SK-N-SH (cell line): Measurements from ENCODE around the gene SMIM44.

ENCODE experiments used
- CTCF ChIP-seq: fragments of 200-600 bp; sonication (generic); IDR thresholded peaks from 2 replicates; pipeline ENCODE4 v1.6.1; 2017; ENCODE audit warnings: antibody characterized with exemption, mild to moderate bottlenecking, moderate library complexity
- EZH2phosphoT487 ChIP-seq: fragments of 200-600 bp; sonication (generic); IDR thresholded peaks from 2 replicates; pipeline ENCODE4 v1.6.1; 2017; ENCODE audit warnings: low read depth, mixed run types, mild to moderate bottlenecking, antibody characterized with exemption, moderate library complexity, borderline replicate concordance
- GABPA ChIP-seq: IDR thresholded peaks from 2 replicates; pipeline ENCODE4 v1.4.0; 2012; ENCODE audit warnings: low read depth, mild to moderate bottlenecking
- GATA2 ChIP-seq: sonication (generic); formaldehyde crosslinking; IDR thresholded peaks from 2 replicates; pipeline ENCODE4 v1.5.0; 2020; ENCODE audit warnings: mild to moderate bottlenecking, missing genetic modification reagents
- MAX ChIP-seq: IDR thresholded peaks from 2 replicates; pipeline ENCODE4 v1.4.0; 2012; ENCODE audit warnings: low read depth
- MEF2A ChIP-seq: IDR thresholded peaks from 2 replicates; pipeline ENCODE4 v1.4.0; 2012; ENCODE audit warnings: low read depth, borderline replicate concordance
- NRF1 ChIP-seq: IDR thresholded peaks from 2 replicates; pipeline ENCODE4 v1.6.1; 2012; ENCODE audit warnings: low read depth, mild to moderate bottlenecking, low read length
- SIN3A ChIP-seq: IDR thresholded peaks from 2 replicates; pipeline ENCODE4 v1.6.1; 2012; ENCODE audit warnings: low read depth, mild to moderate bottlenecking, low read length, moderate library complexity, borderline replicate concordance
- TAF1 ChIP-seq: IDR thresholded peaks from 2 replicates; pipeline ENCODE4 v1.6.1; 2012; ENCODE audit warnings: low read depth, mild to moderate bottlenecking, low read length, moderate library complexity, borderline replicate concordance
- TCF12 ChIP-seq: IDR thresholded peaks from 2 replicates; pipeline ENCODE4 v1.4.0; 2012
- TEAD4 ChIP-seq: IDR thresholded peaks from 2 replicates; pipeline ENCODE4 v1.4.0; 2012; ENCODE audit warnings: mild to moderate bottlenecking, borderline replicate concordance; ENCODE audit not compliant: insufficient read depth
- TF ChIP-seq, protein P1 (sequence below): IDR thresholded peaks from 2 replicates; pipeline ENCODE4 v1.6.1; 2012; ENCODE audit warnings: mild to moderate bottlenecking, low read depth, low read length, moderate library complexity

DNA sequence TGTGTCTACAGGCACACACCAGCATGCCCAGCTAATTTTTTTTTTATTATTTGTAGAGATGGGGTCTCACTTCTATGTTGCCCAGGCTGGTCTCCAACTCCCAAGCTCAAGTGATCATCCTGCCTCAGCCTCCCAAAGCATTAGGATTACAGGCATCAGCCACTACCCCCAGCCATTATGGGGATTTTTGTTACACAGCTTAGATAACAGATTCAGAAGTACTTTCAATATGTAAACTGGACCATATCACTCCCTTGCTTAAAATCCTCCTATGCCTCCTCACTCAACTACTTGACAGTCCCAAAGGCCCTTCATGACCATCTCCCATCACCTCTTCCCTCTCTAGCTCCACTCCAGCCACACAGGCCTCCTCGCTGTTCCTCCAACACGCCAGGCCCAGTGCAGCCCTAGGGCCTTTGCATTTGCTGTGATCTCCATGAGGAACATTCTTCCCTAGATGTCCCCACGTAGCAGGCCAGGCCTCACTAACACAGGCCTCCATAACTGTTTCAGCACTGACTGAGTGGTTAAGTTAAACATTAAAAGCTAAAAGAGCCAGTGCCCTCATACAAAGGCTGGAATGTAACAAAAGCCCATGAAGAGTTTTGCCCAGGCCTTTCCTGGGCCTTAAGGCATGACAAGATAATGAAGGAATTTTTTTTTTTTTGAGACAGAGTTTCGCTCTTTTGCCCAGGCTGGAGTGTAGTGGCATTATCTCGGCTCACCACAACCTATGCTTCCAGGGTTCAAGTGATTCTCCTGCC lies 14.7 kb upstream of the SMIM44 start:
- no peak for TF ChIP-seq CTCF
- no peak for TF ChIP-seq NRF1
- no peak for TF ChIP-seq TAF1
- TF ChIP-seq MAX: no peak
- TF ChIP-seq, protein P1, sequence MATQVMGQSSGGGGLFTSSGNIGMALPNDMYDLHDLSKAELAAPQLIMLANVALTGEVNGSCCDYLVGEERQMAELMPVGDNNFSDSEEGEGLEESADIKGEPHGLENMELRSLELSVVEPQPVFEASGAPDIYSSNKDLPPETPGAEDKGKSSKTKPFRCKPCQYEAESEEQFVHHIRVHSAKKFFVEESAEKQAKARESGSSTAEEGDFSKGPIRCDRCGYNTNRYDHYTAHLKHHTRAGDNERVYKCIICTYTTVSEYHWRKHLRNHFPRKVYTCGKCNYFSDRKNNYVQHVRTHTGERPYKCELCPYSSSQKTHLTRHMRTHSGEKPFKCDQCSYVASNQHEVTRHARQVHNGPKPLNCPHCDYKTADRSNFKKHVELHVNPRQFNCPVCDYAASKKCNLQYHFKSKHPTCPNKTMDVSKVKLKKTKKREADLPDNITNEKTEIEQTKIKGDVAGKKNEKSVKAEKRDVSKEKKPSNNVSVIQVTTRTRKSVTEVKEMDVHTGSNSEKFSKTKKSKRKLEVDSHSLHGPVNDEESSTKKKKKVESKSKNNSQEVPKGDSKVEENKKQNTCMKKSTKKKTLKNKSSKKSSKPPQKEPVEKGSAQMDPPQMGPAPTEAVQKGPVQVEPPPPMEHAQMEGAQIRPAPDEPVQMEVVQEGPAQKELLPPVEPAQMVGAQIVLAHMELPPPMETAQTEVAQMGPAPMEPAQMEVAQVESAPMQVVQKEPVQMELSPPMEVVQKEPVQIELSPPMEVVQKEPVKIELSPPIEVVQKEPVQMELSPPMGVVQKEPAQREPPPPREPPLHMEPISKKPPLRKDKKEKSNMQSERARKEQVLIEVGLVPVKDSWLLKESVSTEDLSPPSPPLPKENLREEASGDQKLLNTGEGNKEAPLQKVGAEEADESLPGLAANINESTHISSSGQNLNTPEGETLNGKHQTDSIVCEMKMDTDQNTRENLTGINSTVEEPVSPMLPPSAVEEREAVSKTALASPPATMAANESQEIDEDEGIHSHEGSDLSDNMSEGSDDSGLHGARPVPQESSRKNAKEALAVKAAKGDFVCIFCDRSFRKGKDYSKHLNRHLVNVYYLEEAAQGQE: no peak
- TF ChIP-seq TCF12: no peak
- TF ChIP-seq EZH2phosphoT487: no peak
- no peak for TF ChIP-seq GATA2 (CRISPR knock-in tag)
- TF ChIP-seq TEAD4: no peak
- no peak for TF ChIP-seq MEF2A
- no peak for TF ChIP-seq GABPA
- no peak for TF ChIP-seq SIN3A
